Caco-2 (cell line): ENCODE measurements around the gene GRM7. TPM values are rescaled to one million over a fixed set of nuclear protein-coding genes. Genes with fewer than 3 reads are reported as not detected.
A peak's percentile ranks its signal among the peaks of the same experiment; 100 is the strongest.

Experiments
- BruUV-seq: library from RNA; stranded (reverse); fragments of 400-500 nt; replicated peaks from 2 replicates; lab custom pipeline; 2021; lab: Mats Ljungman, UMichigan
- CTCF ChIA-PET: fragments of 300-600 bp; sonication (Branson Sonifier 250); formaldehyde crosslinking; loops from one replicate; lab custom pipeline; 2022; ENCODE audit warnings: antibody characterized with exemption; lab: Charles Lee
- POLR2A ChIA-PET: fragments of 300-600 bp; sonication (Branson Sonifier 250); formaldehyde crosslinking; loops from one replicate; lab custom pipeline; 2022; ENCODE audit warnings: antibody characterized with exemption; lab: Charles Lee
- DNase-seq, 2 experiments: peaks; one replicate each; pipeline versions ENCODE4 v3.0.0 to v3.0.0-alpha.2; 2020 to 2022
- H3K27me3 ChIP-seq: replicated peaks from 2 replicates; pipeline ENCODE4 v1.6.0; 2011; ENCODE audit warnings: low read length; ENCODE audit not compliant: control insufficient read depth, insufficient read depth
- H3K36me3 ChIP-seq: 2 replicates; pipeline ENCODE4 v1.5.1; 2011; ENCODE audit warnings: low read length; ENCODE audit not compliant: control insufficient read depth, insufficient read depth
- H3K4me1 ChIP-seq: fragments of 250-450 bp; sonication (Bioruptor Pico); 2 replicates; pipeline ENCODE4 v1.5.1; 2020; ENCODE audit warnings: mild to moderate bottlenecking
- H3K4me3 ChIP-seq: 2 replicates; pipeline ENCODE4 v1.5.1; 2011; ENCODE audit warnings: low read depth, mild to moderate bottlenecking, control low read depth, low read length
- H3K9me3 ChIP-seq: fragments of 250-450 bp; sonication (Bioruptor Pico); 2 replicates; pipeline ENCODE4 v1.5.1; 2020; ENCODE audit warnings: mild to moderate bottlenecking, moderate library complexity
- H3K27ac Mint-ChIP-seq: one replicate; pipeline ENCODE4 v1.8.0; 2022; ENCODE audit warnings: mixed read lengths; ENCODE audit not compliant: unreplicated experiment
- H3K27me3 Mint-ChIP-seq: one replicate; pipeline ENCODE4 v1.8.0; 2022; ENCODE audit warnings: mixed read lengths; ENCODE audit not compliant: insufficient read depth, unreplicated experiment
- H3K36me3 Mint-ChIP-seq: one replicate; pipeline ENCODE4 v1.8.0; 2022; ENCODE audit warnings: mild to moderate bottlenecking, mixed read lengths; ENCODE audit not compliant: insufficient read depth, unreplicated experiment
- H3K4me1 Mint-ChIP-seq: one replicate; pipeline ENCODE4 v1.8.0; 2022; ENCODE audit warnings: low read depth, mixed read lengths; ENCODE audit not compliant: unreplicated experiment
- H3K4me3 Mint-ChIP-seq: one replicate; pipeline ENCODE4 v1.8.0; 2022; ENCODE audit warnings: mild to moderate bottlenecking, moderate library complexity, mixed read lengths; ENCODE audit not compliant: unreplicated experiment
- H3K9me3 Mint-ChIP-seq: one replicate; pipeline ENCODE4 v1.8.0; 2022; ENCODE audit warnings: mixed read lengths; ENCODE audit not compliant: unreplicated experiment
- intact Hi-C: fragments of 100-400 bp; cut with micrococcal nuclease; formaldehyde crosslinking; loops from one replicate; pipeline ENCODE4 v1.10.0; 2022; ENCODE audit not compliant: unreplicated experiment
- total RNA-seq: library from RNA; stranded (reverse); gene quantifications from 2 replicates; pipeline ENCODE4 v1.2.3, GENCODE V29; 2022
- TF ChIP-seq, protein P1 (sequence below), 2 experiments: fragments of 200-600 bp in 1 of 2; IDR thresholded peaks; 1 replicate in 1 of 2; 2 replicates in 1 of 2; pipeline versions ENCODE4 v1.5.1 to v1.8.0; 2011 to 2022; ENCODE audit warnings: antibody characterized with exemption in 1 of 2, control low read depth in 1 of 2, inconsistent platforms in 1 of 2, low read depth in 1 of 2, low read length in 1 of 2, mild to moderate bottlenecking in 1 of 2, moderate library complexity in 1 of 2; ENCODE audit not compliant: insufficient read depth in 1 of 2, severe bottlenecking in 1 of 2, unreplicated experiment in 1 of 2

The GRM7 gene
- total RNA-seq, 1 experiment from 2014 or later = not detected

DNA sequence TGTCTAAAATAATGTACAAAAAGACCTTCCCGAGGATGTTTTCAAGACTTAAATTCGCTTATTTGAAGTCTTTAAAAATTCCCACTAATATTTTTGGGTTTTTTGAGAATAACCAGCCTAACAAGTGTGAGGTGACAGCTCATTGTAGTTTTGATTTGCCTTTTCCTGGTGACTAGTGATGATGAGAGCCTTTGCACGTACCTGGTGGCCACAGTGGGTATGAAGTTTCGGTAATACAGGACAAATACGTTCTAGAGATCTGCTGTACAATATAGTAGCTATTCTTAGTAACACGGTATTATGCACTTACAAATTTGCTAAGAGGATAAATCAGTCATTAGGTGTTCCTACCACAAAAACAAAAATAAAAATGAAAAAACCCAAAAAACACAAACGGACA lies 124.9 kb downstream of the GRM7 start:
- H3K27me3 Mint-ChIP-seq = peaks cover 2% of the 10 kb centered on the region
- intact Hi-C loops = no loop called here
- Histone ChIP-seq H3K9me3 (no peaks in the 10 kb centered on the region), H3K4me3 (no peak overlapping the region), H3K36me3 (no peaks in the 10 kb centered on the region), H3K27me3 (no peaks in the 10 kb centered on the region), H3K4me1 (no peaks in the 10 kb centered on the region)
- ChIA-PET POLR2A (no interaction called here), CTCF (no interaction called here)
- no peaks in the 10 kb centered on the region for H3K9me3 Mint-ChIP-seq
- TF ChIP-seq, protein P1, sequence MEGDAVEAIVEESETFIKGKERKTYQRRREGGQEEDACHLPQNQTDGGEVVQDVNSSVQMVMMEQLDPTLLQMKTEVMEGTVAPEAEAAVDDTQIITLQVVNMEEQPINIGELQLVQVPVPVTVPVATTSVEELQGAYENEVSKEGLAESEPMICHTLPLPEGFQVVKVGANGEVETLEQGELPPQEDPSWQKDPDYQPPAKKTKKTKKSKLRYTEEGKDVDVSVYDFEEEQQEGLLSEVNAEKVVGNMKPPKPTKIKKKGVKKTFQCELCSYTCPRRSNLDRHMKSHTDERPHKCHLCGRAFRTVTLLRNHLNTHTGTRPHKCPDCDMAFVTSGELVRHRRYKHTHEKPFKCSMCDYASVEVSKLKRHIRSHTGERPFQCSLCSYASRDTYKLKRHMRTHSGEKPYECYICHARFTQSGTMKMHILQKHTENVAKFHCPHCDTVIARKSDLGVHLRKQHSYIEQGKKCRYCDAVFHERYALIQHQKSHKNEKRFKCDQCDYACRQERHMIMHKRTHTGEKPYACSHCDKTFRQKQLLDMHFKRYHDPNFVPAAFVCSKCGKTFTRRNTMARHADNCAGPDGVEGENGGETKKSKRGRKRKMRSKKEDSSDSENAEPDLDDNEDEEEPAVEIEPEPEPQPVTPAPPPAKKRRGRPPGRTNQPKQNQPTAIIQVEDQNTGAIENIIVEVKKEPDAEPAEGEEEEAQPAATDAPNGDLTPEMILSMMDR (IDR thresholded peaks at IDR 0.05; ENCODE audit: insufficient read depth in 1 of 2, low read depth in 1 of 2, low read length in 1 of 2, severe bottlenecking in 1 of 2, unreplicated experiment in 1 of 2) = no peak
- H3K4me1 Mint-ChIP-seq = no peaks in the 10 kb centered on the region
- no peak overlapping the region for H3K27ac Mint-ChIP-seq
- no peak for DNase-seq
- no peak overlapping the region for H3K4me3 Mint-ChIP-seq
- no peaks in the 10 kb centered on the region for H3K36me3 Mint-ChIP-seq
- BruUV-seq = no TSS peak

DNA sequence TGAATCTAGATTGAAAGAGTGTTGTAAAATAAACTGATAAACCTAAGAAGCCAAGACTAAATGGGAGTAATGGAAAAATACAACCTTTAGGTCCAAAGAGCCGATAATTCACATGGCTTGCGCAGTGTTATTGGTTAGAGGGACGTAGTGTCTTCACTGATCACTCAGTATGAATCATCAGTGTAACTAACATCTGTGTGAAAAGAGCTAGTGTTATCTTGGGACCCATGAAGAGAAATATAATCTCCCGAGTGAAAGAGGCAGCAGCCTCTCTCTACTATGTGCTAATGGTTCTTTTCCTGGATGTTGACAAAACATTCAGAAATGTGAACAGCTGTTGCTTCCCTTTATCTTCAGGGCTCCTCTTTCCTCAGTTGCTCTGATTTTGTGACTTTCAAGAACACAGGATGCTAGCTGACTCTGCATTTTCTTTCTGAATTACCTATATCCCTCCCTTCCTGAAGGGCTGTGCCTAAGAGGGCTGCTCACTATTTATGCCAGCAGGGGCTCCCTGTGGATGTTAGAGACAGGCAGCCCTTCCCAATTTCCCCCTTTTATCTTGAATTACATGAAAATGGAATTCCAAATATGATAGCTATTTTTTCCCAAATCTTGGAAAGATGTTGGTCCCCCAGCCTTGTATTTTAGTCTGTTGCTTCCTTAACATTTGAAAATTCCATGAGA lies 128.8 kb downstream of the GRM7 start:
- ChIA-PET CTCF (no interaction called here), POLR2A (no interaction called here)
- Histone ChIP-seq H3K4me1 (no peaks in the 10 kb centered on the region), H3K9me3 (no peaks in the 10 kb centered on the region), H3K36me3 (no peaks in the 10 kb centered on the region), H3K27me3 (no peaks in the 10 kb centered on the region), H3K4me3 (no peak overlapping the region)
- intact Hi-C loops = loop anchor here (10.0 kb wide), 1 partner anchor 155 kb away; no protein-coding TSS in a partner anchor
- TF ChIP-seq, protein P1 (IDR thresholded peaks at IDR 0.05; ENCODE audit: insufficient read depth in 1 of 2, low read depth in 1 of 2, low read length in 1 of 2, severe bottlenecking in 1 of 2, unreplicated experiment in 1 of 2) = no peak
- H3K9me3 Mint-ChIP-seq = no peaks in the 10 kb centered on the region
- no peak for DNase-seq
- H3K4me1 Mint-ChIP-seq = no peaks in the 10 kb centered on the region
- peaks cover 2% of the 10 kb centered on the region for H3K27me3 Mint-ChIP-seq
- H3K36me3 Mint-ChIP-seq = no peaks in the 10 kb centered on the region
- no peak overlapping the region for H3K4me3 Mint-ChIP-seq
- no peak overlapping the region for H3K27ac Mint-ChIP-seq
- BruUV-seq = no TSS peak

DNA sequence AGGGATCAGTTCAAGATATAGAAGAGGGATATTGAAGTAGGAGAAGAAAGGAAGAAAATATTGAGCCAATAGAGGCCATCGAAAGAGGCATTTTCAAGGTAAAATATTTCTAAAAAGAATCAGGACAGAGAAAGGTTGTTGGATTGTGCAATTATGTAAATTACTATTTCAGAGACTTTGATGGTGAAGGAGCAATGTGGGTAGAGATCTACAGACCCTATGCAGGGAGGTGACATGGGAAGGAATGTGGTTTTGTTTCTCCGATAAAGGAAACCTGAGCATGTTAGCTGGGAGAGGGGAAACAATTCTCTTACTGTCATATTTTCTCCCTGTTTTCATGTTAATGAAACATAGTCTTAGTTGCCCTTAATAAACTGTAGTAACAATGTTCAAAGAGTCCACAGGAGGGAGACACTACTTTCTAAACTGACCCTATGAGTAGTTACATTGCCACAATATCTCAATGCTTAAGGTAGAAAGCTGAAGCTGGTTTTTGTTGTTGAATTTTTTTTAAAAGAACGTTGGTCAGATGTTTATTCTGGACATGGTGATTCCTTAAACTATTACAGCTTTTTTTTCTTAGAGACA lies 133.3 kb downstream of the GRM7 start:
- Histone ChIP-seq H3K27me3 (no peaks in the 10 kb centered on the region), H3K4me3 (no peak overlapping the region), H3K9me3 (no peaks in the 10 kb centered on the region), H3K4me1 (no peaks in the 10 kb centered on the region), H3K36me3 (no peaks in the 10 kb centered on the region)
- POLR2A ChIA-PET = no interaction called here
- Mint-ChIP-seq H3K4me3 (no peak overlapping the region), H3K4me1 (no peaks in the 10 kb centered on the region), H3K27ac (no peak overlapping the region), H3K27me3 (no peaks in the 10 kb centered on the region), H3K9me3 (peaks cover 3% of the 10 kb centered on the region), H3K36me3 (no peaks in the 10 kb centered on the region)
- CTCF ChIA-PET = no interaction called here
- BruUV-seq = no TSS peak
- DNase-seq = peak in 1 of 2 experiments; percentile 2
- intact Hi-C loops = loop anchor here (10.0 kb wide), 1 partner anchor 151 kb away; no protein-coding TSS in a partner anchor
- TF ChIP-seq, protein P1 (IDR thresholded peaks at IDR 0.05; ENCODE audit: insufficient read depth in 1 of 2, low read depth in 1 of 2, low read length in 1 of 2, severe bottlenecking in 1 of 2, unreplicated experiment in 1 of 2) = peak in 1 of 2 experiments; percentile 12
